ENCODE results near the gene HOXA9. TPM values are rescaled to one million over a fixed set of nuclear protein-coding genes. Genes with fewer than 3 reads are reported as not detected.
A peak's percentile ranks its signal among the peaks of the same experiment; 100 is the strongest.

Gene HOXA9
- polyA plus RNA-seq, 3 donors, result 0.55 to 1.9 (median 1.2) TPM

DNA sequence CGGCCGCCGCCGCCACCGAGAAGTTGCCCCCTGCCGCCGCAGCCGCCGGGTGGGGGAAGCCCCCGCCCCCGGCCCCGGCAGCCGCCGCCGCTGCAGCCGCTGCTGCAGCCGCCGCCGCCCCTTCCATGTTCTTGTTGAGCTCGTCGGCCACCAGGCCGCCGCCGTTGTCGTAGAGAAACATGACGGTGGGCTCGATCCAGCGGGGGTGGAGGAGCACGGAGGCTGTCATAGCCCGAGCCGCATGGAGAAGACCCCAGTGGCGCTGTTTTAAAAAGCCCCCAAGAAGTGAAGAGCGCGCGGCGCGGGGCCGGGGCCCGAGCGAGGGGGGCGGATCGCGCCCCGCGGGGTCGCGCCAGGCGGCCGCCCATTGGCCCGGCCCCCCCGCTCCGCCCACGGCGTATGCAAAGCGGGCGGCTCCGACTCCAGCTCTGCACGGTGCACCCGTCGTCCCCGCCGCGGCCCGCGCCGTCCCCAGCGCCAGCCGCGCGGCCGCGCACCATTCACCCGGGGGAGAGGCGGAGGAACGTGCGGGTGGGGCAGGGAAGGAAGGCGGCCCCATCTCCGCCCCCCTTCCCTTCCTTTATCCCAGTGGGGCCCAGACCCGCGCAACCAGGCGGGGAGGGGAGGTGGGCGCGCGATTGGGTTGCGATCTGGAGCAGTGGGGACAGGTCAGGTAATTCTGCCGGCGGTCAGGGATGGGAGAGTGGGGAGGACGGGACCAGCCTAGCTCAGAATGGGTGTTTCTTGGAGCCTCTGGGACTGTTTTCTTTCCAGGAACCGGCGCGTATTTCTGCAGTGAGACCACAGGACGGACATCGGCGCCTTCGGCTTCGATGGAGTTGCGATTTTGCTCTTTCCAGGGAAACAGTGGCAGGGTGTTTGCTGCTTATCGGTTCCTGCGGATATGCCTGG is 34.8 kb upstream of the HOXA9 start, which contains the start of gene HOXA13:
TSS of gene HOXA13 (minus strand) at position 243 of the 912 bp plus-strand sequence. CDS start at position 229, 14 bp downstream.
- H3K4me1 Mint-ChIP-seq, result peaks cover 55% of the 10 kb centered on the region
- peak within 1 kb of the TSS in 2 of 3 experiments; percentile 16 to 72 for H3K4me3 ChIP-seq (replicated peaks in 1 of 3; ENCODE audit: low read depth in 2 of 3, low read length in 3 of 3)

More for the DNA sequence above, 34.8 kb upstream of the HOXA9 start, which contains the start of gene HOXA13:
- no peaks in the 10 kb centered on the region for H3K36me3 ChIP-seq (replicated peaks in 1 of 2; ENCODE audit: control insufficient read depth in 1 of 2, insufficient read depth in 2 of 2, low read length in 2 of 2)
- no peaks in the 10 kb centered on the region for H3K79me2 ChIP-seq (ENCODE audit: insufficient read depth, low read length)
- Mint-ChIP-seq H3K9me3 (peaks cover 0 to 42% (median 25%) of the 10 kb centered on the region in 7 donors), H3K27ac (no peak within 1 kb of the TSS), H3K27me3 (ENCODE audit: low read depth in 3 of 3) (peaks cover 86 to 92% (median 89%) of the 10 kb centered on the region in 3 donors), H3K36me3 (peaks cover 5 to 21% of the 10 kb centered on the region in 2 donors), H3K4me3 (peak within 1 kb of the TSS; percentile 82 to 98)
- H3K9ac ChIP-seq (ENCODE audit: insufficient read depth, low read length, poor library complexity, severe bottlenecking), result no peak within 1 kb of the TSS
- peaks cover 36 to 44% of the 10 kb centered on the region in 2 donors for H3K4me1 ChIP-seq (ENCODE audit: control insufficient read depth in 1 of 2, insufficient read depth in 2 of 2, low read length in 2 of 2)
- H2AFZ ChIP-seq (ENCODE audit: insufficient read depth, low read depth, low read length, poor library complexity, severe bottlenecking), result peak within 1 kb of the TSS; percentile 47
- H4K20me1 ChIP-seq (ENCODE audit: insufficient read depth, low read length), result no peaks in the 10 kb centered on the region
- H3K4me2 ChIP-seq (replicated peaks; ENCODE audit: extremely low read depth, low read length, poor library complexity, severe bottlenecking), result peak within 1 kb of the TSS; percentile 78
- DNase-seq, result no peak
- TF ChIP-seq, protein P1, sequence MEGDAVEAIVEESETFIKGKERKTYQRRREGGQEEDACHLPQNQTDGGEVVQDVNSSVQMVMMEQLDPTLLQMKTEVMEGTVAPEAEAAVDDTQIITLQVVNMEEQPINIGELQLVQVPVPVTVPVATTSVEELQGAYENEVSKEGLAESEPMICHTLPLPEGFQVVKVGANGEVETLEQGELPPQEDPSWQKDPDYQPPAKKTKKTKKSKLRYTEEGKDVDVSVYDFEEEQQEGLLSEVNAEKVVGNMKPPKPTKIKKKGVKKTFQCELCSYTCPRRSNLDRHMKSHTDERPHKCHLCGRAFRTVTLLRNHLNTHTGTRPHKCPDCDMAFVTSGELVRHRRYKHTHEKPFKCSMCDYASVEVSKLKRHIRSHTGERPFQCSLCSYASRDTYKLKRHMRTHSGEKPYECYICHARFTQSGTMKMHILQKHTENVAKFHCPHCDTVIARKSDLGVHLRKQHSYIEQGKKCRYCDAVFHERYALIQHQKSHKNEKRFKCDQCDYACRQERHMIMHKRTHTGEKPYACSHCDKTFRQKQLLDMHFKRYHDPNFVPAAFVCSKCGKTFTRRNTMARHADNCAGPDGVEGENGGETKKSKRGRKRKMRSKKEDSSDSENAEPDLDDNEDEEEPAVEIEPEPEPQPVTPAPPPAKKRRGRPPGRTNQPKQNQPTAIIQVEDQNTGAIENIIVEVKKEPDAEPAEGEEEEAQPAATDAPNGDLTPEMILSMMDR (IDR thresholded peaks at IDR 0.05), result no peak
- H3K27me3 ChIP-seq (ENCODE audit: control insufficient read depth in 2 of 2, insufficient read depth in 2 of 2, low read length in 2 of 2), result peaks cover 87 to 94% of the 10 kb centered on the region in 2 donors
- WGBS (ENCODE audit: insufficient coverage), result 1% methylated on average over 77 of the region's 99 CpGs
- peaks cover 0 to 36% of the 10 kb centered on the region in 2 donors for H3K9me3 ChIP-seq (replicated peaks in 1 of 2; ENCODE audit: control insufficient read depth in 1 of 2, insufficient read depth in 1 of 2, low read length in 2 of 2)
- intact Hi-C loops (cut with micrococcal nuclease), result loop anchor here (5.0 to 10.0 kb wide), 6 partner anchors 33 to 895 kb away; partner anchors contain the start of genes EVX1 (in 1 of the 2) and HOXA9 (in 1 of the 2)
- H3K27ac ChIP-seq (ENCODE audit: low read depth in 1 of 2, low read length in 2 of 2), result no peak within 1 kb of the TSS

Data from CD14-positive monocyte (primary cell).